Islet precursor cell (in vitro differentiated cells): ENCODE data around the gene RAB15.

Experiments
- DNase-seq: peaks from one replicate; pipeline ENCODE4 v3.0.0-alpha.2; 2018

The RAB15 gene

GRCh38 chr14:64954491-64955240 lies 17.5 kb downstream of the RAB15 start:
- DNase-seq, result no peak

- DNase-seq, result no peak
Observed at GRCh38 chr14:64953661-64954060, 18.5 kb downstream of the RAB15 start.

GRCh38 chr14:64953310-64953654 lies 18.9 kb downstream of the RAB15 start:
- DNase-seq, result no peak

GRCh38 chr14:64952598-64953309 lies 19.4 kb downstream of the RAB15 start:
- peak; percentile 57 for DNase-seq

GRCh38 chr14:64951724-64952123 lies 20.4 kb downstream of the RAB15 start:
- no peak for DNase-seq

GRCh38 chr14:64951291-64951690 lies 20.8 kb downstream of the RAB15 start:
- no peak for DNase-seq

- DNase-seq, result no peak
Observed at GRCh38 chr14:64950889-64951288, 21.2 kb downstream of the RAB15 start.

- peak; percentile 48 for DNase-seq
Observed at GRCh38 chr14:64948612-64949210, 23.4 kb downstream of the RAB15 start.

- DNase-seq, result peak; percentile 45
Observed at GRCh38 chr14:64947710-64948611, 24.2 kb downstream of the RAB15 start.

- no peak for DNase-seq
Observed at GRCh38 chr14:64946310-64947045, 25.7 kb downstream of the RAB15 start.

- no peak for DNase-seq
Observed at GRCh38 chr14:64945431-64946178, 26.5 kb downstream of the RAB15 start.

- DNase-seq, result no peak
Observed at GRCh38 chr14:64944861-64945260, 27.3 kb downstream of the RAB15 start.

GRCh38 chr14:64944041-64944440 lies 28.1 kb downstream of the RAB15 start:
- DNase-seq, result no peak

- no peak for DNase-seq
Observed at GRCh38 chr14:64943556-64943955, 28.6 kb downstream of the RAB15 start.

- peak; percentile 55 for DNase-seq
Observed at GRCh38 chr14:64942531-64943111, 29.5 kb downstream of the RAB15 start, which contains the start of gene GPX2. TSS of gene GPX2 (minus strand) at chr14:64942745. CDS start at chr14:64942726, 19 bp downstream.

GRCh38 chr14:64940336-64940910 lies 31.7 kb downstream of the RAB15 start:
- DNase-seq, result no peak

- no peak for DNase-seq
Observed at GRCh38 chr14:64939817-64940190, 32.3 kb downstream of the RAB15 start.

- DNase-seq, result no peak
Observed at GRCh38 chr14:64938972-64939816, 32.9 kb downstream of the RAB15 start.

- DNase-seq, result no peak
Observed at GRCh38 chr14:64937821-64938193, 34.3 kb downstream of the RAB15 start.
